ENCODE results near the gene RERE.

RERE gene

DNA sequence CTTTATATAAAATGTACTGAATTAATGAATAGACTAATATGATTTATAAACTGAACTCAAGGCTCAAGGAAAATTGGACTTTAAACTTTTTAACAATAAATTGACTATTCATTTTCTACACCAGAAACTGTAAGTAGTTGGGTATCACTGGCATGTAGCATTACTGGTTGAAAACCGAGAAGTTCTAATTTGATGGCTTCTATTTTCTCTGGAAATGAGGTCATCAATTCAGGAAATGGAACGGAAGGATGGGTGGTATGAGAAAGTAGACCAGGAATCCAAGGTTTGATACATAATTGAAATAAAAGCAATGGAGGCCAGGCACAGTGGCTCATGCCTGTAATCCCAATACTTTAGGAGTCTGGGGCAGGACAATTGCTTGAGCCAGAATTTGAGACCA, 50.4 kb downstream of the RERE start:
- Histone ChIP-seq H3K9me2 (replicated peaks; ENCODE audit: insufficient read depth, low read length) (no peaks in the 10 kb centered on the region), H3K9ac (ENCODE audit: low read length) (no peak overlapping the region), H3K27ac (ENCODE audit: low read depth, low read length) (no peak overlapping the region), H3K79me2 (ENCODE audit: insufficient read depth, low read length) (no peaks in the 10 kb centered on the region), H3K9me3 (ENCODE audit: insufficient read depth, low read length) (no peaks in the 10 kb centered on the region), H2AFZ (ENCODE audit: low read depth, low read length, severe bottlenecking) (no peak overlapping the region), H3K4me2 (ENCODE audit: low read depth, low read length, poor library complexity, severe bottlenecking) (no peak overlapping the region), H3K36me3 (ENCODE audit: low read length) (no peaks in the 10 kb centered on the region), H3K4me3 (ENCODE audit: insufficient read depth, low read length, poor library complexity, severe bottlenecking) (no peak overlapping the region), H3F3A (ENCODE audit: insufficient read depth) (no peaks in the 10 kb centered on the region), H3K27me3 (ENCODE audit: low read length) (no peaks in the 10 kb centered on the region), H4K20me1 (ENCODE audit: low read depth, low read length) (no peaks in the 10 kb centered on the region)
- TF ChIP-seq CTCF (IDR thresholded peaks at IDR 0.05; ENCODE audit: insufficient read depth, low read length, poor library complexity, severe bottlenecking) (no peak), EZH2phosphoT487 (conservative IDR thresholded peaks at IDR 0.05; ENCODE audit: low read length) (no peak)

- no peaks in the 10 kb centered on the region for H3K27me3 ChIP-seq (ENCODE audit: low read length)
- H3K9me2 ChIP-seq (replicated peaks; ENCODE audit: insufficient read depth, low read length): no peaks in the 10 kb centered on the region
- no peaks in the 10 kb centered on the region for H3K36me3 ChIP-seq (ENCODE audit: low read length)
- H3K27ac ChIP-seq (ENCODE audit: low read depth, low read length): no peak overlapping the region
- no peaks in the 10 kb centered on the region for H3K9me3 ChIP-seq (ENCODE audit: insufficient read depth, low read length)
- H3K9ac ChIP-seq (ENCODE audit: low read length): no peak overlapping the region
- no peaks in the 10 kb centered on the region for H3F3A ChIP-seq (ENCODE audit: insufficient read depth)
- H3K4me3 ChIP-seq (ENCODE audit: insufficient read depth, low read length, poor library complexity, severe bottlenecking): no peak overlapping the region
- no peak overlapping the region for H2AFZ ChIP-seq (ENCODE audit: low read depth, low read length, severe bottlenecking)
- TF ChIP-seq CTCF (IDR thresholded peaks at IDR 0.05; ENCODE audit: insufficient read depth, low read length, poor library complexity, severe bottlenecking) (no peak), EZH2phosphoT487 (conservative IDR thresholded peaks at IDR 0.05; ENCODE audit: low read length) (no peak)
- no peaks in the 10 kb centered on the region for H4K20me1 ChIP-seq (ENCODE audit: low read depth, low read length)
- H3K4me2 ChIP-seq (ENCODE audit: low read depth, low read length, poor library complexity, severe bottlenecking): no peak overlapping the region
- H3K79me2 ChIP-seq (ENCODE audit: insufficient read depth, low read length): no peaks in the 10 kb centered on the region
Observed at GRCh38 chr1:8765198-8765597, 52.2 kb downstream of the RERE start.

DNA sequence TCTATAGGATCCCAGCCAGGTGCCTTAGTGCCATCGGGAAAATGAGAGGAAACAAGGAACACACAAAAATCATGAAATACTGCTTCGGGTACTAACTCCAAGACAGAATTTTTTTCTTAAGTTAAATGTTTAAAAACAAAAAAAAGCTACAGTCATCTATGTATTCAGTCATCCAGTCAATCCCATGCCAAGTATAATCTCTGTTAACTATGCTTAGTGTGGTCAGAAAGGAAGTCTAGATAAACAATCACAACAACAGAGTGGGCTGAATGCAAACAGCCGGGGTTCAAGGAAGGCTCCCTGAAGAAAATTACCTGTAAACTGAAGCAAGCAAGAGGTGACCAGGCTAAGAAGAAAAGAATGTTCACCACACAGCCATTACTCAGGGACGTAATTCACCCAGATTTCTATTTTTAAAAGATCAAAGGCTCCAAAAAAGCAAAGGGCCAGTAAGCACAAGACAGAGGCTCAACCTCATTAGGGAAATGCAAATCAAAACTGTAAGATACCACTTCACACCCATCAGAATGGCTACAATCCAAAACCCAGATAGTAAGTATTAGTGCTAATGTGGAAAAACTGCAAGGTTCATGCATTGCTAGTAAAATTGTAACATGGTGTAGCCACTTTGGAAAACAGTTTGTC, 53.0 kb downstream of the RERE start:
- Histone ChIP-seq H4K20me1 (ENCODE audit: low read depth, low read length) (no peaks in the 10 kb centered on the region), H3K27me3 (ENCODE audit: low read length) (no peaks in the 10 kb centered on the region), H3F3A (ENCODE audit: insufficient read depth) (no peaks in the 10 kb centered on the region), H3K4me2 (ENCODE audit: low read depth, low read length, poor library complexity, severe bottlenecking) (no peak overlapping the region), H3K4me3 (ENCODE audit: insufficient read depth, low read length, poor library complexity, severe bottlenecking) (no peak overlapping the region), H3K27ac (ENCODE audit: low read depth, low read length) (no peak overlapping the region), H3K79me2 (ENCODE audit: insufficient read depth, low read length) (no peaks in the 10 kb centered on the region), H3K9me3 (ENCODE audit: insufficient read depth, low read length) (no peaks in the 10 kb centered on the region), H3K9ac (ENCODE audit: low read length) (no peak overlapping the region), H3K9me2 (replicated peaks; ENCODE audit: insufficient read depth, low read length) (no peaks in the 10 kb centered on the region), H2AFZ (ENCODE audit: low read depth, low read length, severe bottlenecking) (no peak overlapping the region), H3K36me3 (ENCODE audit: low read length) (no peaks in the 10 kb centered on the region)
- TF ChIP-seq EZH2phosphoT487 (conservative IDR thresholded peaks at IDR 0.05; ENCODE audit: low read length): no peak
- no peak for TF ChIP-seq CTCF (IDR thresholded peaks at IDR 0.05; ENCODE audit: insufficient read depth, low read length, poor library complexity, severe bottlenecking)

All from SU-DHL-6 (cell line).